Tibial artery (tissue), 4 donors: Measurements from ENCODE around the gene CFAP53.

ENCODE experiments used
- DNase-seq, 2 donors: peaks; one replicate each; pipeline ENCODE4 v3.0.0-alpha.2; 2019
- H3K27ac ChIP-seq, 2 donors: fragments of 200-600 bp; sonication (generic) in 1 of 2; 1 replicate in 1 of 2; 2 replicates in 1 of 2; pipeline ENCODE4 v1.5.1; 2018 to 2019; ENCODE audit warnings: mild to moderate bottlenecking in 1 of 2
- H3K27me3 ChIP-seq, 2 donors: fragments of 200-600 bp; sonication (generic) in 1 of 2; one replicate each; pipeline versions ENCODE4 v1.5.1 to v1.6.0; 2016 to 2019
- H3K36me3 ChIP-seq, 3 donors: fragments of 200-600 bp; sonication (generic) in 2 of 3; one replicate each; pipeline ENCODE4 v1.5.1; 2016 to 2019; ENCODE audit warnings: mild to moderate bottlenecking in 2 of 3
- H3K4me1 ChIP-seq, 4 donors: fragments of 200-600 bp; sonication (generic) in 2 of 4; 1 replicate in 3 of 4; 2 replicates in 1 of 4; pipeline ENCODE4 v1.5.1; 2016 to 2019
- H3K4me3 ChIP-seq, 2 donors: fragments of 200-600 bp; sonication (generic) in 1 of 2; 1 replicate in 1 of 2; 2 replicates in 1 of 2; pipeline ENCODE4 v1.5.1; 2018 to 2019; ENCODE audit warnings: mild to moderate bottlenecking in 2 of 2
- H3K9me3 ChIP-seq, 3 donors: fragments of 200-600 bp; sonication (generic) in 1 of 3; one replicate each; pipeline ENCODE4 v1.5.1; 2016 to 2019
- CTCF ChIP-seq, 2 experiments: fragments of 200-600 bp in 1 of 2; fragments of 450-650 bp in 1 of 2; IDR thresholded peaks; one replicate each; pipeline ENCODE4 v1.5.1; 2017 to 2019; ENCODE audit warnings: antibody characterized with exemption in 2 of 2, mild to moderate bottlenecking in 1 of 2, moderate library complexity in 1 of 2
- intact Hi-C: fragments of 100-400 bp; cut with DNase I; formaldehyde crosslinking; loops from one replicate; pipeline ENCODE4 v1.15.0; 2023; ENCODE audit warnings: low total_unique reads

The CFAP53 gene

GRCh38 chr18:50266248-50266704, at the start of gene CFAP53:
Gene CFAP53 (minus strand): TSS chr18:50266495. CDS start chr18:50266404, 91 bp downstream.
- TF ChIP-seq CTCF (IDR thresholded peaks at IDR 0.05): no peak
- Histone ChIP-seq H3K4me3 (peak within 1 kb of the TSS; percentile 63 to 67), H3K9me3 (no peaks in the 10 kb centered on the region), H3K27ac (peak within 1 kb of the TSS in 1 of 2 donors; percentile 51), H3K4me1 (peaks cover 0 to 15% (median 9%) of the 10 kb centered on the region in 4 donors), H3K36me3 (peaks cover 19 to 27% (median 24%) of the 10 kb centered on the region in 3 donors), H3K27me3 (no peaks in the 10 kb centered on the region)
- DNase-seq: peak; percentile 88 to 94
- intact Hi-C loops: no loop called here

DNA sequence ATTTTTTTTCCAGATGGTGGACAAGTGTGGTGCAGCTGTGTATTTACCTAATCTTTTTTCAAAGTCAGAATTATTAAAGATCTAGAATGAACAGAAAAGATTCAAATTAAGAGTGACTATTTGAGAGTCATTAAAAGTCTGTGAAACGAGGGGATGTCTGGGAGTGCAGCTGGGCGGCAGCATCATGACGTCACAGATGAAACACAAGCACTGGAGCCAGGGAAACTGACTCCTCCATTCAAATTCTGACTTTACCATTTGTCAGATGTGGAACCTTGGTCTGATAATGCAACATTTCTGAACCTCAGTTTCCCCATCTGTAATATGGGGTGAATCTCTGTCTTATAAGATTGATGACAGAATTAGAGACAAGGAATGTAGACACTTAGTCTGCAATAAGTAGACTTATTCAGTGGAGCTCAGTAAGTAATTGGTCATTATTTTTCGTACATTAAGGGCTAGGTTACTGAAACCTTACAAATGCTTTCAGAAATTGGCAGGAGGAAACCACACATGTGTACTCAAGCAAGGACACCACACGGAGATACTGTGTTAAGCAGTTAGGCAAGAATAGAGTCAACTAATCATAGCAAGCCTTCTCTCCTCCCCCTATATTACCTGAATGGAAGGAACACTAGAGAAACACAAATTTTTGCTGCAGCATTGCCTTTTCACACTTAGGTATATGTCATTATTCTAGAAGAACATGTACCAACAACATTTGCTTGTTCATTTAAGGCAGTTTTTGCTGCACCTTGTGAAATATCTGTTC, 49.0 kb upstream of the CFAP53 start:
- no peak for TF ChIP-seq CTCF (IDR thresholded peaks at IDR 0.05)
- Histone ChIP-seq H3K36me3 (no peaks in the 10 kb centered on the region), H3K27ac (no peak overlapping the region), H3K4me1 (no peaks in the 10 kb centered on the region), H3K4me3 (no peak overlapping the region), H3K27me3 (peaks cover 0 to 6% of the 10 kb centered on the region in 2 donors), H3K9me3 (no peaks in the 10 kb centered on the region)
- intact Hi-C loops: no loop called here
- no peak for DNase-seq

- H3K27ac ChIP-seq: no peak overlapping the region
- no peak overlapping the region for H3K4me3 ChIP-seq
- no peaks in the 10 kb centered on the region for H3K4me1 ChIP-seq
- no peaks in the 10 kb centered on the region for H3K36me3 ChIP-seq
- no peak for DNase-seq
- H3K27me3 ChIP-seq: peaks cover 0 to 6% of the 10 kb centered on the region in 2 donors
- intact Hi-C loops: no loop called here
- H3K9me3 ChIP-seq: no peaks in the 10 kb centered on the region
- no peak for TF ChIP-seq CTCF (IDR thresholded peaks at IDR 0.05)
Measured at GRCh38 chr18:50313873-50314460, 47.7 kb upstream of the CFAP53 start.

DNA sequence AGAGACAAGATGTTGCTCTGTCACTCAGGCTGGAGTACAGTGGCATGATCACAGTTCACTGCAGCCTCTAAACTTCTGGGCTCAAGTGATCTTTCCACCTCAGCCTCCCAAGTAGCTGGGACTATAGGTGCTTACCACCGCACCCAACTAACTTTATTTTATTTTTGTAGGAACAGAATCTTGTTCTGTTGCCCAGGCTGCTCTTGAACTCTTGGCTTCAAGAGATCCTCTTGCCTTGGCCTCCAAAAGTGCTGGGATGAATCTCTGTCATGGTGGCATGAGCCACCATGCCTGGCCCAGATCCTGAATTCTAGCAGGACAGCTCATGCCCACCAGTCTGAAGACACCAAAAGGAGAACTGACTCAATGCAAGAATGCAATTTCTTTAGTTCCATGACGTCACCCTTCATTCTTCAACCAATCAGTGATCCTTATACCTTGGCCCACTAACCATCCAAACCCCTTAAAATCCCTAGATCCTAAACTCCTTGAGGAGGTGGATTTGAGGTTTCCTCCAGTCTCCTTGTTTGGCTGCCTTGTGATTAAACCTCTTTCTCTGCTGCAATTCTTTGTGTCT, 46.8 kb upstream of the CFAP53 start:
- H3K36me3 ChIP-seq: no peaks in the 10 kb centered on the region

More for the DNA sequence above, 46.8 kb upstream of the CFAP53 start:
- TF ChIP-seq CTCF (IDR thresholded peaks at IDR 0.05): no peak
- intact Hi-C loops: no loop called here
- DNase-seq: no peak
- H3K4me3 ChIP-seq: no peak overlapping the region
- H3K9me3 ChIP-seq: no peaks in the 10 kb centered on the region
- H3K27me3 ChIP-seq: peaks cover 0 to 6% of the 10 kb centered on the region in 2 donors
- peaks cover 0 to 3% (median 0%) of the 10 kb centered on the region in 4 donors for H3K4me1 ChIP-seq
- H3K27ac ChIP-seq: no peak overlapping the region
